DMS153 (cell line): Measurements from ENCODE around the gene NLGN2.

Experiments used
- DNase-seq: peaks from one replicate; lab custom pipeline; 2025; lab: John Stamatoyannopoulos, UW

The NLGN2 gene

GRCh38 chr17:7414837-7415236, 7.2 kb downstream of the NLGN2 start:
- DNase-seq = no peak

DNA sequence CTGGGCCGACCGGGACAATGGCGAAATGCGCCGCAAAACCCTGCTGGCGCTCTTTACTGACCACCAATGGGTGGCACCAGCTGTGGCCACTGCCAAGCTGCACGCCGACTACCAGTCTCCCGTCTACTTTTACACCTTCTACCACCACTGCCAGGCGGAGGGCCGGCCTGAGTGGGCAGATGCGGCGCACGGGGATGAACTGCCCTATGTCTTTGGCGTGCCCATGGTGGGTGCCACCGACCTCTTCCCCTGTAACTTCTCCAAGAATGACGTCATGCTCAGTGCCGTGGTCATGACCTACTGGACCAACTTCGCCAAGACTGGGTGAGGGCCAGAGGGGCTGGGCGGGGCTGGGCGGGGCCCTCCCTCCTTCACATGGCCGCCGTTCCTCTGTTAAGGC, 8.1 kb downstream of the NLGN2 start:
- no peak for DNase-seq

DNA sequence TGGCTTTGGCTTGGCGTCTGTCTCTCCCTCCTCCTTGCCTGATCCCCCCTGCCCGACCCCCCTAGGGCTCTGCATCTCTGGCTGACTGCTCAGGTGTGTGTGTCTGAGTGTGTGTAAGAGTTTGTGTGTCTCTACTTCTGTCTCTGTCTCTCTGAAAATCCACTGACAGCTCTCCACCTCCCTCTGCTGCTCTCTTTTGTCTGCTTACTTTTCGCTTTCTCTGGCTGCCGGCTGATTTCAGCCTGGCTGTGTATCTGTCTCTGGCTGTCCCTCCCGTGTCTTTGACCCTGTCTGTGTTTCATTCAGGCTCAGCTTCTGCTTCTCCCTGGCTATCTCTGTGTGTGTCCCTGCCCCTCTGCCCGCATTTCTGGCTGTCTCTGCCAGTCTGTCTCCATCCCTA, 8.7 kb downstream of the NLGN2 start:
- no peak for DNase-seq

DNA sequence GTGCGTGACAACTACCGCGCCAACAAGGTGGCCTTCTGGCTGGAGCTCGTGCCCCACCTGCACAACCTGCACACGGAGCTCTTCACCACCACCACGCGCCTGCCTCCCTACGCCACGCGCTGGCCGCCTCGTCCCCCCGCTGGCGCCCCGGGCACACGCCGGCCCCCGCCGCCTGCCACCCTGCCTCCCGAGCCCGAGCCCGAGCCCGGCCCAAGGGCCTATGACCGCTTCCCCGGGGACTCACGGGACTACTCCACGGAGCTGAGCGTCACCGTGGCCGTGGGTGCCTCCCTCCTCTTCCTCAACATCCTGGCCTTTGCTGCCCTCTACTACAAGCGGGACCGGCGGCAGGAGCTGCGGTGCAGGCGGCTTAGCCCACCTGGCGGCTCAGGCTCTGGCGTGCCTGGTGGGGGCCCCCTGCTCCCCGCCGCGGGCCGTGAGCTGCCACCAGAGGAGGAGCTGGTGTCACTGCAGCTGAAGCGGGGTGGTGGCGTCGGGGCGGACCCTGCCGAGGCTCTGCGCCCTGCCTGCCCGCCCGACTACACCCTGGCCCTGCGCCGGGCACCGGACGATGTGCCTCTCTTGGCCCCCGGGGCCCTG, 9.5 kb downstream of the NLGN2 start:
- no peak for DNase-seq

GRCh38 chr17:7418472-7419152, 11.0 kb downstream of the NLGN2 start:
- no peak for DNase-seq

GRCh38 chr17:7419819-7420610, 12.4 kb downstream of the NLGN2 start, which contains the start of gene SPEM1:
SPEM1 (plus strand) TSS chr17:7420324; CDS start chr17:7420385, 61 bp downstream.
- no peak for DNase-seq

DNA sequence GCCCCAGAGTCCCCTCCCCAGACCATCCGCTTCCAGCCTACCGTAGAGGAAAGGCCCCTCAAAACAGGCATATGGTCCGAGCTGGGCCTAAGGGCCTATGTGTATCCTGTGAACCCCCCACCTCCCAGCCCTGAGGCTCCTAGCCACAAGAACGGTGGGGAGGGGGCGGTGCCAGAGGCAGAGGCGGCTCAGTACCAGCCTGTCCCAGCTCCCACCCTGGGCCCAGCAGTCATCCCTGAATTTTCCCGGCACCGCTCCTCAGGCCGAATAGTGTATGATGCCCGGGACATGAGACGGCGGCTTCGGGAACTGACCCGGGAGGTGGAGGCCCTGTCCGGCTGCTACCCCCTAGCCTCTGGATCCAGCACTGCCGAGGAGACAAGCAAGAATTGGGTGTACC, 13.5 kb downstream of the NLGN2 start:
- no peak for DNase-seq

DNA sequence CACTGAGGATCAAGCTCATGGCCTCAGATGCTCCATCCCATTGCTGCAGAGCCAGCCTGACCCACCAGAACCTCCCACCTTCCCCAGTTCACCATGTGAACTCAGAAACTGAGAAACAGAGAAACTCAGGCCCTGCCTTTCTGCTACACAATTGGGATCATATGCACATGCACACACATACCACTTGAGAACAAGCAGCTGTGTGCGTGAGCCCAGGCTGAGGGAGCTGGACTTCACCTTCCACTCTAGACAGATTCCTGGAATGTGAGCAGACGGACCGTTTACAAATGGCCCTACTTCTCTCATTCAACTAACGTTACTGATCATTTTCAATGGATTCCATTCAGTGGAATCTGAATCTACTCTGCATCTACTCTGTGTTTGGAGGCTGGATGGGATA, 16.0 kb downstream of the NLGN2 start:
- DNase-seq = no peak

DNA sequence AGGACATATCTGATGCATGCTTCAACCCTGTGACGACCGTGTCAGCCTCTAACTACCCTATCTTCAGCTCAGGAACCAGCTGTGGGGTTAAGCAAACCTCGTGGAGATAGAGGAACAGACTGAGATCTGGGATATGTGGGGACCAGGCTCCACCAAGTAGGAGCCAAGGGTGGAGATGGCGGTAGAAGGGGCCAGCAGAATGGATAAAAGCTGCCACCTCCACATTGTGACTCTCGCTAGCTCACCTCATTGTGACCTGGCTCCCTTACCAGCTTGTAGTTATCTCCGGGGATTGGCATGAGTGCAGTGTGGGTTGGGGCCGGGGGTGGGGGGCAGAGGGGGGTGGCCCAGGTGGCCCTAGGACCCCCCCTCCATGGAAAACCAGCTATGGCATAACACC, 17.7 kb downstream of the NLGN2 start, which contains the start of gene SPEM2:
TSS of gene SPEM2 (plus strand) at position 301 of the 400 bp plus-strand sequence. CDS start at position 374, 73 bp downstream.
- no peak for DNase-seq

DNA sequence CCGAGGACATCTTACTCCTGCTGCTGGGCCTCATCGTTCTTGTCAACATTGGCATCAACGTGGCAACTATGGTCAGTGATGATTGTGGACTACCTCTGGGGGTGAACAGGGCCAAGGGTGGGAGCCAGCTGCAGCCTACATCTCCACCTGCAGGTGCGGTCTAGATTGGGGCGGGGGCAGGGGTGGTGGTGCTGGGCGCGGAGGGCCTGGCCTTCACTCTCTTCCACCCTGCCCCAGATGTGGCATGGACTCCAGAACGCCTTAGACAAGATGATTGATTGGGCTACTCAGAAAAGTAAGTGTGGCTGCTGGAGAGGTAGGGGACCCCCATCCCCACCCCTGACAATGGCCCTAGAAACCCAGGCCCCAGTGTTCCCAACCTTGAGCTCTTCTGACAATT, 18.1 kb downstream of the NLGN2 start:
- DNase-seq = no peak

GRCh38 chr17:7426203-7426863, 18.7 kb downstream of the NLGN2 start:
- DNase-seq = no peak

- DNase-seq = no peak
Observed at GRCh38 chr17:7426896-7427489, 19.3 kb downstream of the NLGN2 start.

GRCh38 chr17:7427549-7427948, 19.9 kb downstream of the NLGN2 start:
- DNase-seq = no peak

- DNase-seq = no peak
Observed at GRCh38 chr17:7428557-7428956, 20.9 kb downstream of the NLGN2 start, which contains the start of gene SPEM3. SPEM3 (plus strand) TSS chr17:7428857; CDS start chr17:7428903, 46 bp downstream.

DNA sequence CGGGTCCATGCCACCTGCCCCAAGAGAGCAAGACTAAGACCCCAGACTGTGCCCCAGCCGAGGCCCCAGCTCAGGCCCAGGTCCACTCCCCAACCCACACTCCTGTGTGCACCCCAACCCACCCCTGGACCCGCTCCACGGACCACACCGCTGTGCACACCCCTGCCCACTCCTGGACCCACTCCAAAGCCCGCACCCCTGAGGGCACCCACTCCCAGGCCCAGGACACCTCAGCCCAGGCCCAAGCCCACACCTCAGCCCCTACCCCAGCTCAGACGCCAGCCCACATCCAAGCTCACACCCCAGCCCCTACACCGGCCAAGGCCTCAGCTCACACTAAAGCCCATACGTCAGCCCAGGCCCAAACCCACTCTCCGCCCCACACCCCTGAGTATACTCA, 22.1 kb downstream of the NLGN2 start:
- no peak for DNase-seq

GRCh38 chr17:7431231-7431630, 23.6 kb downstream of the NLGN2 start:
- DNase-seq = no peak

- no peak for DNase-seq
Observed at GRCh38 chr17:7432296-7432695, 24.7 kb downstream of the NLGN2 start.

DNA sequence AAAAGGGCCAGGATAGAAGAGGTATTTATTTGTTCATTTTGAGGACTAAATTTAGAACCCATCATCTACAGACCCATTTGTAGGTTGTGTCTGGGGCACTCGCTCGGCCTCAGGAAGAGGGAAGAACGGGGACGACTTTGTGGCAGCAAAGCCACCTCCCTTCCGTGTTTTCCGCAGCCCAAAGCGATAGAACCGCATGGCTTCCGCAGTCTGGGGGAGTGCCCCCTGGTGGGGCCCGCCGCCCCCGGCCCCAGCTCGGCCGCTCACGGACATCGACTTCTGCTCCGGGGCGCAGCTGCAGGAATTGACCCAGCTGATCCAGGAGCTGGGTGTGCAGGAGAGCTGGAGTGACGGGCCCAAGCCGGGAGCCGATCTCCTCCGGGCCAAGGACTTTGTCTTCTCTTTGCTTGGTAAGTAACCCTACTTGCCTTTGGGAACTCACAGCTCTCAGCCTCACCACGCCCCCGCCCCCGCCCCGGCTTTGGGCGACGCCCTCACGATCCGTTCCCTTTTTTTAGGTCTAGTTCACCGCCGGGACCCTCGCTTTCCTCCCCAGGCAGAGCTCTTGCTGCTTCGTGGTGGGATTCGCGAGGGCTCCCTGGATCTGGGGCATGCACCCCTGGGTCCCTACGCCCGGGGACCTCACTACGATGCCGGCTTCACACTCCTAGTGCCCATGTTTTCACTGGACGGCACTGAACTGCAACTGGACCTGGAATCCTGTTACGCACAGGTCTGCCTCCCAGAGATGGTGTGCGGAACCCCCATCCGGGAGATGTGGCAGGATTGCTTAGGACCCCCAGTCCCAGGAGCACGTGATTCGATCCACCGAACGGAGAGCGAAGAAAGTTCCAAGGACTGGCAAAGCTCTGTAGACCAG, 28.3 kb downstream of the NLGN2 start:
- no peak for DNase-seq

- DNase-seq = peak; percentile 73
Observed at GRCh38 chr17:7436556-7437368, 29.1 kb downstream of the NLGN2 start.

- DNase-seq = no peak
Observed at GRCh38 chr17:7437369-7437863, 29.8 kb downstream of the NLGN2 start.
